Measurements from ENCODE around the gene OR9A2. TPM values are rescaled to one million over a fixed set of nuclear protein-coding genes. Genes with fewer than 3 reads are reported as not detected.
"Not testable (repeated sequence)": the region's sequence is repeated elsewhere in the genome, so short reads cannot be mapped to it uniquely, and the experiment has no call there.

OR9A2 gene
- total RNA-seq, 2 experiments from 2014 or later, result 0.30 TPM; not detected in 1

GRCh38 chr7:142984297-142984696 is 42.6 kb downstream of the OR9A2 start:
- ATAC-seq (ENCODE audit: low read depth), result no peak
- no peaks in the 10 kb centered on the region for H3K4me1 Mint-ChIP-seq
- POLR2A ChIA-PET, result no interaction called here
- no peaks in the 10 kb centered on the region for H3K36me3 Mint-ChIP-seq
- DNase-seq, result no peak
- peaks cover 12% of the 10 kb centered on the region for H3K27me3 Mint-ChIP-seq
- no peak overlapping the region for H3K27ac Mint-ChIP-seq
- H3K4me3 Mint-ChIP-seq, result no peak overlapping the region
- peaks cover 3% of the 10 kb centered on the region for H3K9me3 Mint-ChIP-seq

DNA sequence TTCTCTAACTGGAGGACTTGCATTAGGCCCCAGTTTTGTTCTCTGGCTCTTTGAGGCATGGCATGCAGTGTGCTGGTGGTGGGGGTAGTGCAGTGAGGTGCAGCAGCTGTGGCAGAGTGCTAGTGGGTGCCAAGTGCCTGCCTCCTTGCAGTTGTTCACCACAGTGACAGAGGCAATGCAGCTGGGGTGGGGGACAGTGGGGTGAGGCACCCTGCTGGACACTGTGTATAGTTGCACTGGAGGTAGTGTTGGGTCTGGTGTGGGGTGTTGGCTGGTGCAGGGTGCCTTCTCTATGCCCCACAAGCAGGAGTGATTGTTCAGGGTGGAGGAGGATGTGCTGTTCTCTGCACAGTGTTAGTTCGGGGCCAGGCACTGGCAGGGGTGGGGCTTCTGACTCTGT is 43.1 kb downstream of the OR9A2 start:
- Mint-ChIP-seq H3K4me3 (no peak overlapping the region), H3K9me3 (peaks cover 4% of the 10 kb centered on the region), H3K36me3 (no peaks in the 10 kb centered on the region), H3K4me1 (no peaks in the 10 kb centered on the region), H3K27ac (no peak overlapping the region), H3K27me3 (peaks cover 9% of the 10 kb centered on the region)
- no peak for ATAC-seq (ENCODE audit: low read depth)
- POLR2A ChIA-PET, result no interaction called here
- no peak for DNase-seq

DNA sequence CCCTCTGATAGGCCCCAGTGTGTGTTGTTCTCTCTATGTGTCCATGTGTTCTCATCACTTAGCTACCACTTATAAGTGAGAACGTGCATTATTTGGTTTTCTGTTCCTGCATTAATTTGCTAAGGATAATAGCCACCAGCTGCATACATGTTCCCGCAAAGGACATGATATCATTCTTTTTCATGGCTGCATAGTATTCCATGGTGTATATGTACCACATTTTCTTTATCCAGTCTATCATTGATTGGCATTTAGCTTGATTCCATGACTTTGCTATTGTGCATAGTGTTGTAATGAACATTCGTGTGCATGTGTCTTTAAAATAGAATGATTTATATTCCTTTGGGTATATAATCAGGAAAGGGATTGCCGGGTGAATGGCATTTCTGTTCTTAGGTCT is 48.5 kb downstream of the OR9A2 start:
- H3K27ac Mint-ChIP-seq; H3K9me3 Mint-ChIP-seq; ATAC-seq (ENCODE audit: low read depth); H3K4me3 Mint-ChIP-seq; DNase-seq; H3K36me3 Mint-ChIP-seq; H3K4me1 Mint-ChIP-seq; POLR2A ChIA-PET: not testable (repeated sequence)
- H3K27me3 Mint-ChIP-seq, result peaks cover 13% of the 10 kb centered on the region

Other genes with a start within 250 kb of the OR9A2 start
- gene EPHB6, start 172.1 kb downstream of the OR9A2 start, total RNA-seq, result 10 to 100 TPM; 20.1 to 25.2 TPM
- gene TRPV6, start 141.4 kb downstream of the OR9A2 start, total RNA-seq, result not detected
- not detected for gene TRPV5, start 93.4 kb downstream of the OR9A2 start, total RNA-seq
- gene LLCFC1, start 87.6 kb downstream of the OR9A2 start, total RNA-seq, result not detected
- 1 to 10 TPM in 1 of 2 experiments, under 1 TPM in 1; 0.94 to 1.2 TPM for gene KEL, start 64.8 kb downstream of the OR9A2 start, total RNA-seq
- gene OR6V1, start 25.2 kb upstream of the OR9A2 start, total RNA-seq, result not detected
- gene PIP, start 104.9 kb upstream of the OR9A2 start, total RNA-seq, result not detected
- gene TAS2R39, start 156.3 kb upstream of the OR9A2 start, total RNA-seq, result not detected
- not detected for gene TAS2R40, start 194.9 kb upstream of the OR9A2 start, total RNA-seq
- gene GSTK1, start 236.3 kb upstream of the OR9A2 start, total RNA-seq, result 100 to 1,000 TPM; 355 to 368 TPM